ENCODE measurements around the gene FHAD1. TPM values are rescaled to one million over a fixed set of nuclear protein-coding genes. Genes with fewer than 3 reads are reported as not detected.

FHAD1 gene
- total RNA-seq, 1 donor = 0.72 TPM

DNA sequence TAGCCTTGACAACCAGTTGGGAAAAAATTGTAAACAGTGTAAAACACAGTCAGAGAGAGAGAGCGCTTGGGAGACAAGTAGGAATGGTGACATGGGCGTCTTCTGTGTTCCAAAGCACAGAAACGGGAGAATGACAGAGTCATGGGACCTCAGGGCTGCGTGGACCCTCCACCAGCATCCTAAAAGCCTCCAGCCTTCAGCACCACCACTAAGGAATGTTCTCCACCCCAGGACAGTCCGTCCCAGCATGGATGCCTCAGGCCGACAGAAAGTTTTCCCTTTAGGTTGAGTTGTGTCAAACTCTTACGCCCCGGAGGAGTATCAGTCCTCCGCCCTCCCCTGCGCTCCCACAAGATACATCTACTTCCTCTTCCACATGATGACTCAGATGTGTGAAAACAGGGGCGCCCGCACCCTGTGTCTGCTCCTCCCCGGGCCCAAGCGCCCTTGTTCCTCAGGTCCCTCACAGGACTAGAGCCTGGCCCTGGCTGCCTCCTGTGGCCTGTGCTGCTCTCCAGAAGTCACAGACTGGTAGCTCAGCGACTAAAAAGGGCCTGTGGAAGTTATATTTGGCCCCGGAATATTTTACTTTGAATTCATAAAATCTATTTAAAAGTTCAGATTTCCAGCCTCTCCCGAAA, 98.8 kb downstream of the FHAD1 start:
- no peaks in the 10 kb centered on the region for H3K27me3 ChIP-seq (ENCODE audit: insufficient read depth, low read length)
- no peak overlapping the region for H2AFZ ChIP-seq (ENCODE audit: low read length)
- peaks cover 20% of the 10 kb centered on the region for H3K4me1 ChIP-seq (ENCODE audit: insufficient read depth, low read length)
- no peak overlapping the region for H3K27ac ChIP-seq (ENCODE audit: low read depth, low read length)
- H3K79me2 ChIP-seq (ENCODE audit: insufficient read depth, low read length) = no peaks in the 10 kb centered on the region
- no peak for DNase-seq (ENCODE audit: insufficient read length, low spot score, missing footprints)
- no peak for TF ChIP-seq CTCF (IDR thresholded peaks at IDR 0.05; ENCODE audit: extremely low read depth, low read depth, low read length)
- no peak overlapping the region for H3K4me3 ChIP-seq (ENCODE audit: insufficient read depth, low read length)
- H3K4me2 ChIP-seq (ENCODE audit: insufficient read depth, low read length) = no peak overlapping the region
- no peaks in the 10 kb centered on the region for H3K9me3 ChIP-seq (ENCODE audit: low read depth, low read length)
- no peaks in the 10 kb centered on the region for H3K36me3 ChIP-seq (ENCODE audit: insufficient read depth, low read length)
- no peaks in the 10 kb centered on the region for H4K20me1 ChIP-seq (ENCODE audit: insufficient read depth, low read length)

DNA sequence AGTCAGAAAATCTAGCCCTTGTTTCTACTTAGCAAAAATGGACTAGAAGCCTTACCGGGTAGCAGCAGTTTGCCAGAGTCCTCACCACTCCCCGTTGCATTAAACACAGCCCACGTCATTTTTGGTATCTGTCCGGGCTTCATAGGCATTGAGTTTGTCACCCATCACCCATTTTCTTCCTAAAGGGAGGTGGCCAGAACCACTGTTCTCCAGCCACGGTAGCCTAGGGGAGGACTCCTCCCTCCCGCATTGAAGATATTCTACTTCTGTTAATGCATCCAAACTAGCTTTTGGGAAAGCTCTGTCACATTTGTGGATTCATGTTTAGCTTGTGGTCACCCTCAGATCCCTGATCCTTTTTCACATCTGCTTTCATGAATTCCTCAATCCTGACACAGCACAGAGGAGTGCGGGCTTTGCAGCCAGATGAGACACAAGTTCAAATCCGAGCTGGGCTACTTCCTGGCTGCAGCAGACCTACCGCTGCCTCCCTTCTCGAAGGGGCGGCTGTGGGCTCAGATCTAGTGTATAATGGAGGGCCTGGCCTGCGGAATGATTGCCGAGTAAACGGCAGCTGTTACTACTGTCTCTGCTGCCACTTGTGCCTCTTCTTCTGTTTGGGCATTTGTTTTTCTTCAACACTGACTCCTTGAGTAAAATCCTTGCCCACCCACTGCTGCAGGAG, 99.5 kb downstream of the FHAD1 start:
- Histone ChIP-seq H4K20me1 (ENCODE audit: insufficient read depth, low read length) (no peaks in the 10 kb centered on the region), H3K27me3 (ENCODE audit: insufficient read depth, low read length) (no peaks in the 10 kb centered on the region), H3K36me3 (ENCODE audit: insufficient read depth, low read length) (no peaks in the 10 kb centered on the region), H3K79me2 (ENCODE audit: insufficient read depth, low read length) (no peaks in the 10 kb centered on the region), H3K9me3 (ENCODE audit: low read depth, low read length) (no peaks in the 10 kb centered on the region), H3K27ac (ENCODE audit: low read depth, low read length) (no peak overlapping the region), H3K4me3 (ENCODE audit: insufficient read depth, low read length) (no peak overlapping the region), H2AFZ (ENCODE audit: low read length) (no peak overlapping the region), H3K4me1 (ENCODE audit: insufficient read depth, low read length) (peaks cover 19% of the 10 kb centered on the region), H3K4me2 (ENCODE audit: insufficient read depth, low read length) (no peak overlapping the region)
- peak; percentile 68 for DNase-seq (ENCODE audit: insufficient read length, low spot score, missing footprints)
- TF ChIP-seq CTCF (IDR thresholded peaks at IDR 0.05; ENCODE audit: extremely low read depth, low read depth, low read length) = no peak

DNA sequence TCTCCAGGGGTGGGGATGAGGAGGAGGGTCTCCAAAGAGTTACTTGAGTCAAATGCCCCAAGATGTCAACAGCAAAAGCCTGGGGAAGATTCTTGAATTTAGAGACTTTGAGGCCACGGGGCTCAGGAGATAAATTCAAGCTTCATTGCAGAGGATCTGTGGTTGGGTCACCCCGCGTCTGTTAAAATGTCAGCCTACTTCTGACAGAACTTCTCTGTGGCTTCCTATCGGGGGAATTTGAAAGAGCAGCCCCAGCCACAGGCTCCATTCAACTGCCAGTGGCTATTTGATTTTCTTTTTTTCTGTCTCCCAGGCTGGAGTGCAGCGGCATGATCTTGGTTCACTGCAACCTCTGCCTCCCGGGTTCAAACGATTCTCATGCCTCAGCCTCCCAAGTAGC, 100.2 kb downstream of the FHAD1 start:
- no peaks in the 10 kb centered on the region for H3K36me3 ChIP-seq (ENCODE audit: insufficient read depth, low read length)
- no peak for DNase-seq (ENCODE audit: insufficient read length, low spot score, missing footprints)
- no peaks in the 10 kb centered on the region for H3K27me3 ChIP-seq (ENCODE audit: insufficient read depth, low read length)
- no peak overlapping the region for H3K4me3 ChIP-seq (ENCODE audit: insufficient read depth, low read length)
- no peaks in the 10 kb centered on the region for H3K9me3 ChIP-seq (ENCODE audit: low read depth, low read length)
- no peaks in the 10 kb centered on the region for H4K20me1 ChIP-seq (ENCODE audit: insufficient read depth, low read length)
- H2AFZ ChIP-seq (ENCODE audit: low read length) = no peak overlapping the region
- no peak overlapping the region for H3K27ac ChIP-seq (ENCODE audit: low read depth, low read length)
- no peak overlapping the region for H3K4me2 ChIP-seq (ENCODE audit: insufficient read depth, low read length)
- no peak for TF ChIP-seq CTCF (IDR thresholded peaks at IDR 0.05; ENCODE audit: extremely low read depth, low read depth, low read length)
- peaks cover 18% of the 10 kb centered on the region for H3K4me1 ChIP-seq (ENCODE audit: insufficient read depth, low read length)
- no peaks in the 10 kb centered on the region for H3K79me2 ChIP-seq (ENCODE audit: insufficient read depth, low read length)

DNA sequence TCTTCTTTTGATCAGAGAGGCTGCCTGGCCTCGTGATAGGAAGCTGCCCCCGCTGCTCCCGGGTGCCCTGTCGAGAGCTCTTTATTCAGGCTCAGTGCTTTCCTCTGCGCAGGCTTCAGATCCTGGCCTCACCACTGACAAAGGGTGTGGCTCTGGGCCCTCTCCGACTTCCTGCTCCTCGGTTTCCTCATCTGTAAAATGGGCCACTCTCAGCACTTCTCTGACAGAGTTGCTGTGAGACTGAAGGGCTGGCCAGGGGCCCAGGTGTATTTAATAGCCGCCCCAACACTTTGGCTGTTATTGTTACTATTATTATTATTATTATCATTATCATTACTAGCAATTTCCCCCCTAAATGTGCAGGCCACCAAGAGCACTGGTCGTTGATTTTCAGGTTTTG, 101.6 kb downstream of the FHAD1 start:
- H3K4me2 ChIP-seq (ENCODE audit: insufficient read depth, low read length) = no peak overlapping the region
- no peak for DNase-seq (ENCODE audit: insufficient read length, low spot score, missing footprints)
- H3K9me3 ChIP-seq (ENCODE audit: low read depth, low read length) = no peaks in the 10 kb centered on the region
- H3K4me1 ChIP-seq (ENCODE audit: insufficient read depth, low read length) = peaks cover 24% of the 10 kb centered on the region
- no peaks in the 10 kb centered on the region for H3K27me3 ChIP-seq (ENCODE audit: insufficient read depth, low read length)
- H4K20me1 ChIP-seq (ENCODE audit: insufficient read depth, low read length) = no peaks in the 10 kb centered on the region
- TF ChIP-seq CTCF (IDR thresholded peaks at IDR 0.05; ENCODE audit: extremely low read depth, low read depth, low read length) = no peak
- H3K27ac ChIP-seq (ENCODE audit: low read depth, low read length) = no peak overlapping the region
- no peak overlapping the region for H3K4me3 ChIP-seq (ENCODE audit: insufficient read depth, low read length)
- no peaks in the 10 kb centered on the region for H3K36me3 ChIP-seq (ENCODE audit: insufficient read depth, low read length)
- H2AFZ ChIP-seq (ENCODE audit: low read length) = no peak overlapping the region
- H3K79me2 ChIP-seq (ENCODE audit: insufficient read depth, low read length) = no peaks in the 10 kb centered on the region

All from osteoblast (primary cell).